HepG2 (cell line): ENCODE results near the gene RBM34. TPM values are rescaled to one million over a fixed set of nuclear protein-coding genes. Genes with fewer than 3 reads are reported as not detected.

Experiments
- REL ChIP-seq: sonication (generic); formaldehyde crosslinking; conservative IDR thresholded peaks from 2 replicates; pipeline ENCODE4 v1.8.0; 2022; ENCODE audit warnings: mild to moderate bottlenecking, missing genetic modification reagents, moderate library complexity
- RFX5 ChIP-seq: IDR thresholded peaks from 2 replicates; pipeline ENCODE4 v1.6.1; 2011; ENCODE audit warnings: low read depth, low read length, improper control_type of control experiment
- ZNF564 ChIP-seq: sonication (generic); formaldehyde crosslinking; IDR thresholded peaks from 2 replicates; pipeline ENCODE4 v1.8.1; 2023; ENCODE audit warnings: mild to moderate bottlenecking, missing genetic modification reagents
- polyA plus RNA-seq, 8 experiments: library from polyadenylated mRNA; depleted of rRNA in 3 of 8; stranded (reverse) in 7 of 8; unstranded in 1 of 8; fragments of >200 nt; fragmentation: Illumina TruSeq in 4 of 8; extraction: Trizol in 4 of 8; gene quantifications; 2 replicates each; pipeline versions ENCODE4 v1.2.1 to v1.2.3, GENCODE V29; 2011 to 2016; ENCODE audit warnings: low read depth in 4 of 8, missing spikeins in 1 of 8, mixed read lengths in 1 of 8; ENCODE audit not compliant: insufficient read depth in 1 of 8
- total RNA-seq, 5 experiments: library from RNA; depleted of rRNA; stranded (reverse); fragments of >200 nt; fragmentation: Illumina TruSeq; extraction: Trizol; gene quantifications; 2 replicates each; pipeline ENCODE4 v1.2.3, GENCODE V29; 2016; ENCODE audit warnings: low read depth in 1 of 5
- TF ChIP-seq, protein P1 (sequence below): sonication (generic); formaldehyde crosslinking; IDR thresholded peaks from 2 replicates; pipeline ENCODE4 v1.5.0; 2020; ENCODE audit warnings: mild to moderate bottlenecking, missing genetic modification reagents, borderline replicate concordance
- TF ChIP-seq, protein P2 (sequence below): sonication (generic); formaldehyde crosslinking; conservative IDR thresholded peaks from 2 replicates; pipeline ENCODE4 v1.8.1; 2023; ENCODE audit warnings: missing genetic modification reagents

The RBM34 gene
- total and polyA plus RNA-seq, 2 of the 13 experiments (the other 11 are each of a cell fraction or from before 2014, with no cell fraction given), result 34.7 to 73.0 TPM

DNA sequence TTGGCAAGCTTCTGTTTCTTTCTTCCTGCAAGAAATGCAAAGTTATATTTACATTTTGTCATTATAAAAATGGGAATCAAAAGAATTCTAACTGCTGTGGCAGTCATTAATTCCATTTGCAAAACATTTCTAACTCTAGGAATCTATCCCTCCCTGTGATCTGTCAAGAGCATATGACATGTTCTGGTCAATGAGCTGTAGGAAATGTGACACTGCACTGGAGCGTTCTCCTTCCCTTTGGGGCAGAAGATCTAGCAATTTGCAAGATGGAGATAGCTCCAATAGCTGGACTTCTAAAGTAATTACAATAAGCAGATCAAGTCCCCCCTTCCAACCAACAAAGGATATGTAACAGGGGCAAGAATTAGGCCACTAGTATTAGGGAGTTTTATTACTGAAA, 38.7 kb downstream of the RBM34 start (continued):
- TF ChIP-seq, protein P1, sequence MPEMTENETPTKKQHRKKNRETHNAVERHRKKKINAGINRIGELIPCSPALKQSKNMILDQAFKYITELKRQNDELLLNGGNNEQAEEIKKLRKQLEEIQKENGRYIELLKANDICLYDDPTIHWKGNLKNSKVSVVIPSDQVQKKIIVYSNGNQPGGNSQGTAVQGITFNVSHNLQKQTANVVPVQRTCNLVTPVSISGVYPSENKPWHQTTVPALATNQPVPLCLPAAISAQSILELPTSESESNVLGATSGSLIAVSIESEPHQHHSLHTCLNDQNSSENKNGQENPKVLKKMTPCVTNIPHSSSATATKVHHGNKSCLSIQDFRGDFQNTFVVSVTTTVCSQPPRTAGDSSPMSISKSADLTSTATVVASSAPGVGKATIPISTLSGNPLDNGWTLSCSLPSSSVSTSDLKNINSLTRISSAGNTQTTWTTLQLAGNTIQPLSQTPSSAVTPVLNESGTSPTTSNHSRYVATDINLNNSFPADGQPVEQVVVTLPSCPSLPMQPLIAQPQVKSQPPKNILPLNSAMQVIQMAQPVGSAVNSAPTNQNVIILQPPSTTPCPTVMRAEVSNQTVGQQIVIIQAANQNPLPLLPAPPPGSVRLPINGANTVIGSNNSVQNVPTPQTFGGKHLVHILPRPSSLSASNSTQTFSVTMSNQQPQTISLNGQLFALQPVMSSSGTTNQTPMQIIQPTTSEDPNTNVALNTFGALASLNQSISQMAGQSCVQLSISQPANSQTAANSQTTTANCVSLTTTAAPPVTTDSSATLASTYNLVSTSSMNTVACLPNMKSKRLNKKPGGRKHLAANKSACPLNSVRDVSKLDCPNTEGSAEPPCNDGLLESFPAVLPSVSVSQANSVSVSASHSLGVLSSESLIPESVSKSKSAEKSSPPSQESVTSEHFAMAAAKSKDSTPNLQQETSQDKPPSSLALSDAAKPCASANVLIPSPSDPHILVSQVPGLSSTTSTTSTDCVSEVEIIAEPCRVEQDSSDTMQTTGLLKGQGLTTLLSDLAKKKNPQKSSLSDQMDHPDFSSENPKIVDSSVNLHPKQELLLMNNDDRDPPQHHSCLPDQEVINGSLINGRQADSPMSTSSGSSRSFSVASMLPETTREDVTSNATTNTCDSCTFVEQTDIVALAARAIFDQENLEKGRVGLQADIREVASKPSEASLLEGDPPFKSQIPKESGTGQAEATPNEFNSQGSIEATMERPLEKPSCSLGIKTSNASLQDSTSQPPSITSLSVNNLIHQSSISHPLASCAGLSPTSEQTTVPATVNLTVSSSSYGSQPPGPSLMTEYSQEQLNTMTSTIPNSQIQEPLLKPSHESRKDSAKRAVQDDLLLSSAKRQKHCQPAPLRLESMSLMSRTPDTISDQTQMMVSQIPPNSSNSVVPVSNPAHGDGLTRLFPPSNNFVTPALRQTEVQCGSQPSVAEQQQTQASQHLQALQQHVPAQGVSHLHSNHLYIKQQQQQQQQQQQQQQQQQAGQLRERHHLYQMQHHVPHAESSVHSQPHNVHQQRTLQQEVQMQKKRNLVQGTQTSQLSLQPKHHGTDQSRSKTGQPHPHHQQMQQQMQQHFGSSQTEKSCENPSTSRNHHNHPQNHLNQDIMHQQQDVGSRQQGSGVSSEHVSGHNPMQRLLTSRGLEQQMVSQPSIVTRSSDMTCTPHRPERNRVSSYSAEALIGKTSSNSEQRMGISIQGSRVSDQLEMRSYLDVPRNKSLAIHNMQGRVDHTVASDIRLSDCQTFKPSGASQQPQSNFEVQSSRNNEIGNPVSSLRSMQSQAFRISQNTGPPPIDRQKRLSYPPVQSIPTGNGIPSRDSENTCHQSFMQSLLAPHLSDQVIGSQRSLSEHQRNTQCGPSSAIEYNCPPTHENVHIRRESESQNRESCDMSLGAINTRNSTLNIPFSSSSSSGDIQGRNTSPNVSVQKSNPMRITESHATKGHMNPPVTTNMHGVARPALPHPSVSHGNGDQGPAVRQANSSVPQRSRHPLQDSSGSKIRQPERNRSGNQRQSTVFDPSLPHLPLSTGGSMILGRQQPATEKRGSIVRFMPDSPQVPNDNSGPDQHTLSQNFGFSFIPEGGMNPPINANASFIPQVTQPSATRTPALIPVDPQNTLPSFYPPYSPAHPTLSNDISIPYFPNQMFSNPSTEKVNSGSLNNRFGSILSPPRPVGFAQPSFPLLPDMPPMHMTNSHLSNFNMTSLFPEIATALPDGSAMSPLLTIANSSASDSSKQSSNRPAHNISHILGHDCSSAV (CRISPR knock-in tag), result no peak
- TF ChIP-seq ZNF564 (CRISPR knock-in tag) (no peak), RFX5 (no peak), REL (no peak)
- TF ChIP-seq, protein P2, sequence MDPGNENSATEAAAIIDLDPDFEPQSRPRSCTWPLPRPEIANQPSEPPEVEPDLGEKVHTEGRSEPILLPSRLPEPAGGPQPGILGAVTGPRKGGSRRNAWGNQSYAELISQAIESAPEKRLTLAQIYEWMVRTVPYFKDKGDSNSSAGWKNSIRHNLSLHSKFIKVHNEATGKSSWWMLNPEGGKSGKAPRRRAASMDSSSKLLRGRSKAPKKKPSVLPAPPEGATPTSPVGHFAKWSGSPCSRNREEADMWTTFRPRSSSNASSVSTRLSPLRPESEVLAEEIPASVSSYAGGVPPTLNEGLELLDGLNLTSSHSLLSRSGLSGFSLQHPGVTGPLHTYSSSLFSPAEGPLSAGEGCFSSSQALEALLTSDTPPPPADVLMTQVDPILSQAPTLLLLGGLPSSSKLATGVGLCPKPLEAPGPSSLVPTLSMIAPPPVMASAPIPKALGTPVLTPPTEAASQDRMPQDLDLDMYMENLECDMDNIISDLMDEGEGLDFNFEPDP (CRISPR knock-in tag), result no peak
